Ammon's horn (tissue), 1 donor: ENCODE data around the gene PDCD1.

Experiments used
- DNase-seq: peaks from one replicate; pipeline ENCODE4 v3.0.0-alpha.2; 2016; ENCODE audit warnings: low spot score

The PDCD1 gene

DNA sequence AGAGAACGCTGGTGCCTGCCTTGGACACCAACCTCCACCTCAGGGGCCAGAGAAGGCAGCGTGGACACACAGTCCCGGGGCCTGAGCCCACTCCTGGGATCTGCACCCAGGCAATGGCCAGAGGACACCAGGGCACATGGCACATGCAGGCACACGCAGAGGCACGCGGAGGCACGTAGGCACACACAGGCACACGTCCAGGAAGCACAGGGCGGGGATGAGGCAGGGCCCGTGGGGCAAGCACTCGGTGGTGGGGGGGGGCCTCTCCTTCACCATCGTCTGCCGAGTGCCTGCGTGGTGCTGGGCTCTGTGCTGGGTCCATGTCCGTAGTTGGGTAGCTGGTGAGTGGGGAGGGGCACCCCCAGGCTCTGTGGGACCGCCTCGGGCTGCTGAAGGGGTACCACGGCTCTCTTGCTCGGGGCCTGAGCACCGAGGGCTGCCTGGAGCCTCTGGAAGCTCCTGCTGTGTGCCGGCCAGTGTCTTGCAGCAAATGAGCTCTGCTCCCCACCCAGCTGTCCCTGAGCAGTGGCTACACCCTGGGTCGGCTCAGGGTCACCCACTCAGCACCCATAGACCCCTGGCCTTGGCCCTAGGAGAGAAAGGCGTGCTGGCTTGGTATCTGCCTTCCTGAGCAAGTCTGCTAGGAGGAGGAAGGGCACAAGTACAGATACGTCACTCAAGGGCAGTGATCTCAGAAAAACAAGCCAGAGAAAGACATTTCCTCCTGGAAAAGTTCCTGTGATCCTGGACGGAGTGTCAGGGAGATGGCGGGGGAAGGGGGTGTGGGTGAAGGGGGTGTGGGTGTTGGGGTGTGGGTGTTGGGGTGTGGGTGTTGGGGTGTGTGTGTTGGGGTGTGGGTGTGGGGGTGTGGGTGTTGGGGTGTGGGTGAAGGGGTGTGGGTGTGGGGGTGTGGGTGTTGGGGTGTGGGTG lies 37.3 kb upstream of the PDCD1 start:
- no peak for DNase-seq

DNA sequence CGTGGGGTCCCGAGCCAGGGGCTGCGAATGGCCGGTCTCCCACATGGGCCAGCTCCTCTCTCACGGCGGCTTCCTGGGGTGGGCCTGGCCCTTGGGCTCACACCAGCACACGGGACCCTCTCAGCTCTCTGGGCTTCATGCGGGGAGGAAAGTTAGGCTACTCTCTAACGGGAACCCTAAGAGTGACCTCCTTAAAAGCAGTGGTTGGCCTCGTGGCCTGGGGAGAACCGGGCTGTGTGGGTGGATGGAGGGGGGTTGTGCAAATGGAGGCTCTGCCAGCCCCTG lies 36.7 kb upstream of the PDCD1 start:
- no peak for DNase-seq

DNA sequence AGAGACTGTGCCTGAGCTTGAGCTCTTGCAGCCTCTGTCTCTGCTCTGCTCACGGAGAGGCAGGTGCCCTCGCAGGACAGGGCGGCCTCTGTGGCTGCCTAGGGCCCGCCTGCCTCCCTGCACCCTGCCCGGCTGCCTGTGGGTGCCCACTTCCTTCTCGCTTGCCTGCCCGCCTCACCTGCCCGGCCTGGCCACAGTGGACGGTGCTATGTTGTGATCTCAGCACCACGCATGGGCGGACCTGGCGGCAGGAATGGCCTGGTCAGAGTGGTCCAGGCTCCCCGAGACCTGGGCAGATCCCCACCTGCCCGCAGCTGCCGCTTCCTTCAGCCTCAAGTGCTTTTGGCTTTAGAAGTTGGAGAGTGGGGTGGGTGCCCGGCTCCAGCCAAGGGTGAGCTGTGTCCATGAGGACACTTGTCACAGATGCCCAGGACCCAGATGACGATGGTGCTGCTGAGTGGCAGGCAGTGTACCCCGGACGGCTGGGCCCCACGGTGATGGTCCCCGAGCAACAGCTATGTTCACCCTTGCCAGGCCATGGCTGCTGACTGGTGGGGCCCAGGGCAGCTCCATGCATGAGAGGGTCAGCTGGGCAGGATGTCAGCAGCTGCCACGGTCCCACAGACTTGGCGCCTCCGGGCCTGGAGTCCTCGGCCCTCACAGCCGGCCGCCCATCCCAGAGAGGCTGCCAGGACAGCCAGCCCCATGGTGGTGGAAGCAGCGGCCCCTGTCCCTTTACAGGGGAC lies 36.2 kb upstream of the PDCD1 start:
- no peak for DNase-seq

DNA sequence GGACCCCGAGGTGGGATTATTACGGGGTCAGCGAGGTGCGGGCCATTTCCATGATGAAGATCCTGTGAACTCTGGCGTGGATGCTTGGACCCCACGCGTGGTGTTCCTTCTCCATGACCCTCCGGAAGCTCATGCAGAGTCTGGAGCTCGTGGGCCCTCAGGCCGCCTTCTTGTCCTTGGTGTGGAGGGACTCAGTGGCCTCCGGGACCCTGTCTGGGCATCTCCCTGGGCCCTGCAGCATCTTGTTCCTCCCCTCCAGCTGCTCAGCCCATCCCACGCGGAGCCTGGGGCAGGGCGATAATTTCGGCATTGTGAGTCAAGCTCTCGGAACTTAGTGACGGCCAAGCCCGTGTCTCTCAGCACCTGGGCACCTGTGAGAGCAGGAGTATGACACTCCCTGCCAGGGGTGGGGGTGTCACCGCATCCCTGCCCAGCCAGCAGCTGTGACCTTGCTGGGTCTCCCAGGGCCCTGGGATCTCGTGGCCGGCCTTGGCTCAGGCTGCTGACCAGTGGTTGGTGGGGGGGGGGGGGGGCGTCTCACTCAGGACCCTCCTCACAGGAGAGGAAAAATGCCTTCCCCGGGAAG lies 35.5 kb upstream of the PDCD1 start:
- no peak for DNase-seq

DNA sequence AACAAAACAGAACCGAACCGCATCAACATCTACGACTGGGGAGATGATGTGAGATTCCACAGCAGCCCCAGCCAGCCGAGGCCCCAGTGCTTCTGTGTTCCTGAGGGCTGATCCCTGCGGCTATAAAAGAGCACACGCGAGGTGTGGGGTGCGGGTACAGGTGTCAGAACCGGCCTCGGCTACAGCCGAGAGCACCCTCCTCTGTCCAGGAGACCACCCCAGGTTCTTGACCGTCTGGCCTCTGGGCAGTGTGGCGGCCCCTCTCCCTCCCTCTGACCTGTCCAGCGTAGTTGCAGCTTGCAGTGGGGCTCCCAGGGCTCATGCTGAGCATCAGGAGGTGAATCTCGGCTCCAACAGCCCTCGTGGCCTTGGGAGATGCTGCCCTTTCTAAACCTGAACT lies 34.6 kb upstream of the PDCD1 start:
- no peak for DNase-seq

DNA sequence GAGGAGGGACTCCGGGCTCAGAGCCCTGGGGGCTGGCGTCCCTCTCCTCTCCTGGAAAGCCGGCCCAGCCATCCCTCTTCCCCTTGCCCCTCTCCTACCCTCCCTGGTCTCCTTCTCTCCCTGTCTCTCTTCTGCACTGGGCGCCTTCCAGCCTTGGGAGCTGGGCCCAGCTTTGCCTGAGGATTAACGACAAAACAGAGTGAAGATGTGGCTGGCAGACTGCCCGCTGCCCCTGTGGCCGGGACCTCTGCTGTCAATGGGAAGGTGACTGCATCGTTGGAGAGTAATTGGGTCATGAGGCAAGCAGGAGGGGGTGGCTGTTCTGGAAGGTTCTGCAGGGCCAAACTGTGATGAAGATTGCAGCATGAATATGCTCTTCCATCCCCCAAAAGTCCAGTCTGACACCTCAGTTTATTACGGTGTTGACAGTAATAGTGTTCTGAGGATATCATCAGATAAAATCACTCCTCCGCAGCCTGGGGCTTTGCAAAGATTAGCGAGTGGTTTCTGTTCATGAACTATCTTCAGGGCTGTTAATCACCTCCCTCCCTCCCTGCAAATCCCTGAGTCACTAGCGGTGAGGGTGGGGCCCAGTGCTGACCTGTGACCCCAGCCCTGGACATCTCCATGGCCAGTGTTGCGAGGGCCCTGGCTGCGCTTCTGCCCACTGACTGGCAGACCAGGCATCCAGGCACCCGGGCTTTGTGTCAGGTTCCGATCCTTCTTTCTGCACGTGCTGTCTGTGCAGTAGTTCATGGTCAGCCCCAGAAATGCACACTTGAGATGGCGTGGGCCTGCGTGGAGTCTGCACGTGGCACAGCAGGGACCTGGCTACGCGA lies 33.8 kb upstream of the PDCD1 start:
- no peak for DNase-seq

DNA sequence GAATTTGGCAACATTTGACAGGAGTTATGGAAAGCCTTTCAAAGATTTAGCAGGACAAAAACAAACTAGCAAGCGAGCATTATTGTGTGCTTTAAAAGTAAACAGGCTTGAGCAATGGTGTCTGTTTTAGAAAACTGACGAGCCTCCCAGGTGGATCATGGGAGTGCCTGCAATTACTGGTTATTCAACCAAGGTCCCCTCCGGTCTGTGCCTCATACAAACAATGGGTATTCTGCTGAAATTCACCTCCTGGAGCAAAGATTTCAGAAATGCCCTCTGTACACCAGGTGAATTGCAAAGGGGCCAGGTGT lies 33.2 kb upstream of the PDCD1 start:
- no peak for DNase-seq

DNA sequence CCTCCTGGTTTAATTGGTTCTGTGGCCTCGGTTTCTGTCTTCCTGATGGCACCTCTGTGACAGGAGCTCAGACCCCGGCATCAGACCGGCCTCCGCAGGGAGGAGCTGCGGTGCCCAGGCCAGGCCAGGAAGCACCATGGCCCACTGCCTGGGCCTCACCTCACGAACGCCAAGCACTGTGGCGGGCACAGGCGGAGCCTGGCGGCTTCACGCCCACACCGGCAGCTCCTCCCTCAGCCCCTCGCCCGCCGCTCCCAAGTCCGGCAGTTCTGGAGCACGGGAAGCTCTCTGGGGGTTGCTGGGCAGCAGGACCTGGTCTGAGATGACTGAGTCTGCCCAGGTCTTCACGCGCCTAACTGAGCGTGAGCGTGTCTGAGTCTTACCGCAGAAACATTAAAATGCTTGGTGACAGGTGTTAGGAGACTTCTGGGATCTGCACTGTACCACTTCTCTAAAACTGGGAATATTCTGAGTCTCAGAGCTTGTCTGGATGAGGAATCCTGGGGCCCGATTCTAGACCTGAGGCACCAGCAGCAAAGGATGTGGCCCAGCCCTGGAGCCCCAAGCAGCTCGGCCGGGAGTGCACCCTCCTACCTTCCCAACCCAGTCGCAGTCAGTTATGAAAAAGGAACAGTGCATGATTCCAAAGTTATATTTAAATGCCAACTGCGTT lies 32.8 kb upstream of the PDCD1 start:
- no peak for DNase-seq

DNA sequence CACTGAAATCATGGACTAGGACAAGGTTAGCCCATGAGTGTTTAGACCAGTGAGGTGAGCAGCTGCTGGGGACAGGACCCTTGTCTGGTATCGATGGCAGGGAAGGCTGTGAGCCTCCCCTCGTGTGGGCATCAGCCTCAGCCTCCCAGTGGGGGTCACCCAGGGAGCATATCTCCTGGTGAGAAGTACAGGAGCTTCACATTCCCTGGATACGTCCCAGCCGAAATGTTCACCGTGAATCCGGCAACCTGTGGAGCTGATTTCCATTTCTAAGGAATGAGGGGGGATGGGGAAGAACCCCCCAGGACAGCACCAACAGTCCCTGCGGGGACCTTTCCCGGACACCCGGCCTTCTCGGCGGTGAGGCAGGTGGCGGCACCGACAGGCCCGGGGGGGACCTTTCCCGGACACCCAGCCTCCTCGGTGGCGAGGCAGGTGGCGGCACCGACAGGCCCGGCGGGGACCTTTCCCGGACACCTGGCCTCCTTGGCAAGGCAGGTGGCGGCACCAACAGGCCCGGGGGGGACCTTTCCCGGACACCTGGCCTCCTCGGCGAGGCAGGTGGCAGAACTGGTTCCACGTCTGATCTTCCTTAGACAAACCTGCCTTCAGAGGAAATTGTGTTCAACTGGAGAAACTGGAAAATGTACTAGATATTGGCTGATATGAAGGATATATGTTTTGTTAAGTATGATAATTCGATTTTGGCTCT lies 32.0 kb upstream of the PDCD1 start:
- no peak for DNase-seq

DNA sequence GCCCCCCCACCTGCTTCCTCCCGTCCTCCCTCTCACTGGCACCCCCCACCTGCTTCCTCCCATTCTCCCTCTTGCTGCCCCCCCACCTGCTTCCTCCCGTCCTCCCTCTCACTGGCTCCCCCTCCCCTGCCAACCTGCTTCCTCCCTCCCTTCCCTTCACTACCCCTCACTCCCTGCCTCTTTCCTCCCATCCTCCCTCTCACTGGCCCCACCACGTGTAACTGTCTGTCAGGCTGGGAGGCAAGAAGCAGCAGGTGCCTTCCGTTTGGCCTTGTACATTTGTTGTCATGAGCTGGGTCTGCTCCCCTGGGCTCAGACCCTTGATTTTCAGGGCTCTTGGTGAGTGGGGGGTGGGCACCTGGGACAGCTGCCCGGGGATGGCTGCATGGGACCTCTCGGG lies 29.9 kb upstream of the PDCD1 start:
- DNase-seq = no peak

DNA sequence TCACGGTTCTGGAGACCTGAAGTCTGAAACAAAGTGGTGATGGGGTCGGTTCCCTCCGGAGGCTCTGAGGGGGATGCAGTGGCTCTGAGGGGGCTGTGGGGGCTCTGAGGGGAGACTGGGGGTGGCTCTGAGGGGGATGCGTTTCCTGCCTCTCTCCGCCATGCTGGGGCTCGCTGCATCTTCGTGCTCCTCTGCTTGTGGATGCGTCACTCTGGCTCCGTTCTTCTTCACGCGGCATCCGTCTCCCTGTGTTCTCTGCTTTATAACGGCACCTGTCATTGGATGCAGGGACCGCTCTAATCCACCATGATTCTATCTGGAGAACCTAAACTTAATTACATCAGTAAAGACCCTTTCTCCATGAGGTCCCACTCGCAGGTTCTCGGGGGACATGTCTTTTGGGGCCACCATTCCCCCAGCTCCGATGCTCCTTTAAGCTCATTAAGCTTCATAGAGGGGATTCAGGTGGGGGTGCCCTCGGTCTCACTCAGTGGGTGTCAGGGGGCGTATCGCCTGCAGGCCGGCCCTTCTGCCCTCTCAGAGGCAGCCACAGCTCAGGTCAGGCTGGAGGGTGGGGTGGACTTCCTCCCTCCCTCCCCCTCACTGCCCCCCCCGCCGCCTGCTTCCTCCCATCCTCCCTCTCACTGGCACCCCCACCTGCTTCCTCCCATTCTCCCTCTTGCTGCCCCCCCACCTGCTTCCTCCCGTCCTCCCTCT lies 29.3 kb upstream of the PDCD1 start:
- no peak for DNase-seq

DNA sequence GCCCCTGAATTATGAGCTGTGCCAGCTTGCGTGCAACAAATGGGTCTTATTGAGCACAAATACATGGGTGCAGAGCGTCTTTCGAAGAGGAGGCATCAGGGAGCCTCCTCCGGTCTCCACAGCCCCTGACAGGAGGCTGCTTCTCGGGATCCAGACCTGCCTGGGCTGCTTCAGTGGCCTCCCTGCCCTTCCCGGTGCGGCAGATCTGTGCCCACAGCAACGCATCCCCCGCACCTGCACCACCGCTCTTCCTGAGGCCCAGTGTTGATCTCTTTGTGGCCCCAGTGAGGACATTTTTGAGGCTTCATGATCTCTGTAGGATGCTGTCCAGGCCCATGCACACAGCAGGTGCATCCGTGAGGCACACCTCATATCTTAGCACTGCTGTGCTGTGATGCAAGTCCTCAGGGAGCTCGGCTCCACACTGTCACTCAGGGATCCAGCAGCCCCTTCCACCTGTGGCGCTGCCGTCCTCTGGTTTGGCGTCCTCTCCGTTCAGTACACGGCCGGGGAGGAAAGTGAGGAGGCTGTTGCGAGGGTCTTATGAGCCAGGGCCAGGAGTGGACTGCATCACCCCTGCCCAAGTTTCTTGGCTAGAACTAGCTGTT lies 28.2 kb upstream of the PDCD1 start:
- no peak for DNase-seq

DNA sequence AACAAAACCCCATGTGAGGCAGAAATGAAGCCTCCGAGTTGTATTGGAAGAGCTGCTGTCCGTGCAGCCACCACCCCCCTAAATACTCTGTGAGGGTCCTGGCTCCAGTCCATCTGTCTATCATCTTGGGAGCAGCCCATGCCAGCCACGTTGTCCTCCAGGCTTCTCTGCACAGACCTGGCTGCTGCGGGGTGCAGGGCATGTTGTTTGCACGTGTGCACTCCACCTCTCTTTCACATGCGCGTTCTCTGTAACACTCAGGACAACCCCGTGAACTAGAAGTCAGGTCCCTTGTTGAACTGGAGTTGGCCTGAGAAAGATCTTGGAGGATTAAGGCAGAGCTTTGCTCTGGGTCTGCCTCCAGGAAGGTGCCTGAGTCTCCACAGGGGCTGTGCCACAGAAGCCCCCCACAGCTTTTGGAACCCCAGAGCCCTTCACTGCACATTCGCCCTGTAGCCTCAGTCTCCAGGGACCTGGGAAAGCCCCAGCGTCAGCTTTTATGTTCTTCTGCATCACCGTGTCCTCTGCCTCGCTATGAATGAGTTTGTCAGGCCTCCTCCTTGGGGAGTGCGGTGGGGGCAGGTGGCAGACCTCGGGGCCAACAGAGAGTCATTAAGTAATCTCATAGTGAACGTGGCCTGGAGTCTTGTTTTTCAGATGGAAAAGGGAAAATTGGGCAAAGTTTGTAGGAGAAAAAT lies 27.4 kb upstream of the PDCD1 start:
- DNase-seq = no peak

DNA sequence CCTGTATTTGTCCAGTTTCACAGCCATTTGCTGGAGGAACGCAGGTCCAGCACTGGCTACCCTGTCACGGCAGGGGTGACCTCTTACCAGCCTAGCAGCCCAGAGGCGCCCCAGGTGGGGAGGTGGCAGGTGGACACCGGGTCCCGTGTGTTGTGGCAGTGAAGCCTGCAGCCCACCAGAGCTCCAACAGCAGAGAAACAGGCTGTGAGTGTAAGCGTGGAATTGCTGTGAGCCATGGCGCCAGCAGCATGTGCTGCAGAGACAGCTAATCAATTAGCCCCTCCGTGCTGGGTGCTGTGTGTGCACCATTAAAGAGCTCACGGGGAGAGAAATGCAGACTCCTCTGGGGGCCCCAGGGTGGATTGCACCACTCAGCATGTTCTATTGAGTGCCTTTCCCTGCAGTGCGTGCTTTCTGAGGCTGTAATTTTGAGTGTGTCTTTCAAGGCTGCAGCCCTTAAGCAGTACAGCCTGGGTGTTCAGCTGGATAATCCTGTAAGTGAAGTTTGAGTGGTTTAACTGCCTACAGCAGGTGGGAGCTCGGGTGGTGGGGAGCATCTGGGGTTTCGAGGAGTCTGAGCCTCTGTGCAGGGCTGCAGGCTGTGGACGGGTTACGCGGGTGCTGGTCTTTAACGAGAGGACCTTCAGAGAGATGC lies 26.7 kb upstream of the PDCD1 start:
- DNase-seq = no peak

DNA sequence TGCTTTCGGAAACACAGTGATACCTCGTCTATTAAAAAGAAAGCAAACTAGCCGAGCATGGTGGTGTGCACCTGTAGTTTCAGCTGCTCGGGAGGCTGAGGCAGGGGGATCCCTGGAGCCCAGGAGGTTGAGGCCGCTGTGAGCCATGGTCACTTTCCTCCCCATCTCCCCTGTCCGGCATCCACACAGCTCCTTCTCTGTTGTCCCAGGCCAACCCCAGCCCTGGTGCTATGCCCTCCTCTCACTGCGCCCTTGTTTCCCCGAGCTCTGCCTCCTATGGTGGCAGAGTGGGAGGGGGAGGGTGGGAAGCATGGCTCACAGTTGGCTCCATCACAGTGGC lies 26.2 kb upstream of the PDCD1 start:
- DNase-seq = no peak

DNA sequence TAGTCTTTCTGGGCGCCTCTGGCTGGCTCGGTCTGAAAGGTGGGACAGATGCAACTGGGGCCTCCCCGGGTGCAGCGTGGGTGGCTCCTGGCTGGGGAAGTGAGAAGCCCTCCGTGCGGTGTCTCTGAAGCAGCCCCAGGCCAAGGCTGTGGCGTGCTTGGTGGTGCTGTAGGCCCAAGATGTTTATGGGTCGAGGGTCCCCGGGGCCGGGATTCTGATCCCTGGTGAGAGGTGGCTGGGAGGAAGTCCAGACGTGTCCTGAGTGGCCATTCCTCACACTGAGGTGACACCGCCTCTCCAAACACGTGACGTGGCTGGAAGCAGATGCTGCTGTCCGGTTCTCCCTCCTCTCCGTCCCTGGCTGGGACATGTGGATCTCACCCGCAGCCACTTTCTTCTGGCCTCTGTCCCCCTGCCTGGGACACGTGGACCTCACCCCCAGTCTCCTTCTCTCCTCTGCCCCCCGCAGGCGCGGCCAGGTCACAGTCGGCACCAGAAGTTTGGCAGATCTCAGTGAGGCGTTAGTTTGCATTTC lies 23.5 kb upstream of the PDCD1 start:
- no peak for DNase-seq

DNA sequence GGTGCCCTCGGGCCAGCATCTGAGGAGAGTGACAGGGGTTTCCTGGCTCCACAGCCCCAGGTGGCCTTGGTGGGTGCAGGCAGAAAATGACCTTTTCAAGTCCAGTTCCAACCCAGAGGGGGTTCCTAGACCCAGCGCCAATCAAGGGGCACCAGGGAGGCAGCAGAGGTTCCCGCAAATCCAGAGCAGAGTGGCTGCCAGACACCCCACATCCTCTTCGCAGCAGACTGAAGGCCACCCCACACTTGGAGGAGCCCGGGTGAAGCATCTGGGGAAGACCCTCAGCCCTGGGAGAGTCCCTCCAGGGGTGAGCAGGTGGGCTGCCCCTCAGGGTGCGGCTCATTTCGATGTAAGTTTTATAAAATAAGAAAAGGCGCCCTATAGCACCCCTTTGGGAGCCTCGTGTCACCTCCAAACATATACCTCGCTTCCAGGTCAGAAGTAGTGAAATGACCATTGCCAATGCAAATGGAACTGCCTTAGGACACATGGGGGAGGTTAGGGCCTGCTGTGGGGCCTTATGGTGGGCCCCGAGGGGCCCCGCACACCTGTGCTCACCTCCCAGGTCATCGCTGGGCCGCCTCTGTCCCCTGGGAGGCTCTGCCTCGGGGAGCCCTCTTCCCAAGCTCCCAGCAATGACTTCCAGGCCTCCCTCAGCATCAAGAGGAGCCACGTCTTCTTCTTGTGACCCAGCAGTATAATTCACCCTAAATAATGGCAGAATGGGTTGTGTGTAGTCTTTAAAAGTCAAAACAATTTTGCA lies 21.8 kb upstream of the PDCD1 start:
- no peak for DNase-seq

DNA sequence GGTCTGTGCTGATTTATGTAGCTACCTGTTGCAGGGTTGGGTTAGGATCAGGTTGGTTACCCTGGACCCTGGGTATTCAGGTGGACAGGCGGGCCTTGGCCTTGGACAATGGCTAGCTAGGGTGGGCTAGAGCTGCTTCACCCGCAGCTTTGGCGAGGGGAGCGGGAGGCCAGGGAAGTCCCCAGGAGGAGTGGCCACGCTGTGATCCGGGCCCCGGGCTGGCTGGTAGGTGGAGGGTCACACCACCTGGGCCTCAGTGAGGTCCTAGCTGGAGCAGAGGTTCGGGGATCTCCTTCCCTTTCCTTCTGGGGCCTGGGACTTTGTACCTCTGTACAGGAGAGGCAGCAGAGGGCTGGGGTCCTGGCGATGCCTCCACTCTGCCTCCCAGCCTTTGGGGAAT lies 20.6 kb upstream of the PDCD1 start:
- DNase-seq = no peak
